ENCODE results near the gene TMCC2.

DNA sequence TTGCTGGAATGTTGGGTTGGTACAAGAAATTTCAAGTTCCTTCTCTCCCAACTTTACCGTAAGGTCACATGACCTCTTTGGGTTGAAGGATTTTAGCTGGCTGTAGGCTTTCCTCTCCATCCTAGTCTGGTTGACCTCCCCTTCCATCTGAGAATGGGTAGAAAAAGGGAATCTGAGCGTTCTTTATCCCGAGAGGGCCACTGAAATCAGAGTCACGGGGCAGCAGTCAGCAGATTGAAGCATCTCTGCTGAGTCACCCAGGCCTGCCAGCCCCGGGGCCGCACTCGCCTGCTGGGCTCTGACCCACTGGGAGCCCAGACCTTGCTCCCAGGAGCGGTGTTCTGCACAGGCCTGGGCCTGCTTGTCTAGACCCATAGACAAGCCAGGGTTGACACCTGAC is 31.0 kb downstream of the TMCC2 start:
- TF ChIP-seq POLR2A (IDR thresholded peaks at IDR 0.05), result no peak
- no peak for TF ChIP-seq CTCF (IDR thresholded peaks at IDR 0.05)

Measured in uterus (tissue), 2 donors.